Fibroblast of the conjunctiva (primary cell): Measurements from ENCODE around the gene AIFM3.
"Not testable (repeated sequence)": the region's sequence is repeated elsewhere in the genome, so short reads cannot be mapped to it uniquely, and the experiment has no call there.

ENCODE experiments used
- DNase-seq: peaks from one replicate; pipeline ENCODE4 v3.0.0-alpha.2; 2010; ENCODE audit warnings: low read depth

Gene AIFM3

DNA sequence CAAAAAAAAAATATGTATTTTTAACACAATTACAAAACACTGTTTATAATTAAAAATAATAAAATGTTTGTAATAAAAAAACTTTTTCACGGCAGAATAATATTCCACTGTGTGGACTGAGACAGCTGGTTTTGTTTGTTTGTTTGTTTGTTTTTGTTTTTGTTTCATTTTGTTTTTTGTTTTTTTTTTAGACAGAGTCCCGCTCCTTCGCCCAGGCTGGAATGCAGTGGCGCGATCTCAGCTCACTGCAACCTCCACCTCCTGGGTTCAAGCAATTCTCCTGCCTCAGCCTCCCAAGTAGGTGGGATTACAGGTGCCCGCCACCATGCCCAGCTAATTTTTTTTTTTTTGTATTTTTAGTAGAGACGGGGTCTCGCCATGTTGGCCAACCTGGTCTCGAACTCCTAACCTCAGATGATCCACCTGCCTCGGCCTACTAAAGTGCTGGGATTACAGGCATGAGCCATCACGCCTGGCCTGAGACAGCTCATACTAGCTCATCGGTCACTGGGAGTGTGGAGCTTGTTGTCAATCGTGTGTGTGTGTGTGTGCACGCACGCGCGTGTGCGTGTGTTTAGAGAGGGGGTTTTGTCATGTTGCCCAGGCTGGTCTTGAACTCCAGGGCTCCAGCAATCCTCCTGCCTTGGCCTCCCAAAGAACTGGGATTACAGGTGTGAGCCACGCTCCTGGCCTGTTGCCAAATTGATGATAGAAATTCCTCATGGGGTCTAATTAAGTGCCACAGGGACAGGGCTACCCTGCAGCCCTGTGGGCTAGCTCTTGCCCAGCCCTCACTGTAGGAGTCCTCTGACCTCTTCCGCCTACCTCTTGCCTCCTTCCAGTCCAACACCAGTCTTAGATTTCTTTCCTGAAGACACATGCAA is 7.2 kb upstream of the AIFM3 start:
- DNase-seq, result no peak

DNA sequence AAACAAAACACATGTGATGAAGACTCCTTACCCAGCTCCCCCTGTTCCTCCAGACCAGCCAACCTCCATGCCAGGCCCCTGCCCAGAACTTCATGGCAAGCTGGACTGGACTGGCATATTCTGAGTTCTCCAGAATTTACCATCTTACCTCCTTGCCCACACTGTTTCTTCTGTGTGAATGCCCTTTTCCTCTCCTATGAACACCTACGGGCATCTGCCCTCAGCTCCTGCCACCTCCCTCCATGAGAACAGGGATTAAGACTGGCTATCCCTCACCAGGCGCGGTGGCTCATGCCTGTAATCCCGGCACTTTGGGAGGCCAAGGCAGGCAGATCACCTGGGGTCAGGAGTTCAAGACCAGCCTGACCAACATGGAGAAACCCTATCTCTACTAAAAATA is 6.4 kb upstream of the AIFM3 start:
- no peak for DNase-seq

DNA sequence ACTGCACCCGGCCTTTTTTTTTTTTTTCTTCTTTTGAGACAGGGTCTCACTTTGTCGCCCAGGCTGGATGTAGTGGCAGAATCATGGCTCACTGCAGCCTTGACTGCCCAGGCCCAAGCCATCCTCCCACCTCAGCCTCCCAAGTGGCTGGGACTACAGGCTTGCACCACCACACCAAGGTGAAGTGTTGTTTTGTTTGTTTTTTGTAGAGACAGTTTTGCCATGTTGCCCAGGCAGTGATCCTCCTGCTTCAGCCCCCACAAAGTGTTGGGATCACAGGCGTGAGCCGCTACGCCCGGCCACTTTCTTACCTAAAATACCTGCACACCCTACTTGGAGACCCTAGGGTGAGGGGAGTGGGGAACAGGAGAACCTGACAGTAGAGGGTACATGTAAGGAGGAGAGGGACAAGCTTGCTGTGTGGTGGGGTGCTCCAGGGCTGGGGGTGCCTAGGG is 4.5 kb upstream of the AIFM3 start:
- no peak for DNase-seq

DNA sequence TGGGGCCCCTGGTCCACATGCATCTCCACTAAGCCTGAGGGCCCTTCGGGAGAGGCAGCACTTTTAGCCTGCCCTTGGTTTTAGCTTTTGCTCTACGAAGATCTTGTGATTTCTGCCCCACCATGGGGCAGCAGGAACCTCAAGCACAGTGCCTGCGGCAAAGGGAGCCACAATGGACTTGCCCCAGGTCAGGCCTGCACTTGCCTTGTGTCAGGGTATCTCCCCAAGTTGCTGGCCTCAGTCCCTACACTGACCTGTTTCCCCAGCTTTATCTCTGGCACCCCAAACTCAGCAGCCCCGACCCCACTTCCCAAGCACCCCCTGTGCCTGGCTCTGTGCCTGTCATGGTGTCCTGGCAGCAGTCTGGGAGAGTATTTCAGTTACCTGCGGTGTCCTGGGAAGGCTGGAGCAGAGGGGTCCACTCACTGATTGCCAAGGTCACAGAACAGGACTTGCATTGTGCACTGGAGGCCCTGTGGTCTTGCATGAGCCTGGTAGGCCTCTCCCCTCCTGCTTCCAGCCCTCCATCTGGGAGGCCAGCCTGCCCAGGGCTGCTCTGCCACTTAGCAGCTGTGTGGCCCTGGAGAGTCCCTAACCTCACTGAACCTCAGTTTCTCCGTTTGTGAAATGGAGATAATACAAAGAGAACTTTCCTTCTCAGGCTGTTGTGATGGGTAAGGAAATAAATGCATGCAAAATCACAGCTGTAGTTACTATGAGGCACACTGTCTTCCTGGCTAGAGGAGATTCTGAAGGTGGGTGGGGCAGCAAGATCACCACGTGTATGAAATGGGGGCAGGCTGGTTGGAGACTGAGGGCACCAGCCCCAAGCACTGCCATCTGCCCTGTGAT is 3.6 kb upstream of the AIFM3 start:
- DNase-seq, result no peak

GRCh38 chr22:20964090-20964798 is 2.8 kb upstream of the AIFM3 start:
- no peak for DNase-seq

GRCh38 chr22:20964799-20965103 is 2.3 kb upstream of the AIFM3 start:
- DNase-seq, result no peak

GRCh38 chr22:20965104-20965887 is 1.8 kb upstream of the AIFM3 start:
- DNase-seq, result no peak

GRCh38 chr22:20965888-20966855 is 883 bp upstream of the AIFM3 start:
- DNase-seq, result no peak

GRCh38 chr22:20967697-20968211 is 699 bp downstream of the AIFM3 start:
- DNase-seq, result no peak

GRCh38 chr22:20968281-20968977 is 1.4 kb downstream of the AIFM3 start:
- DNase-seq, result no peak

DNA sequence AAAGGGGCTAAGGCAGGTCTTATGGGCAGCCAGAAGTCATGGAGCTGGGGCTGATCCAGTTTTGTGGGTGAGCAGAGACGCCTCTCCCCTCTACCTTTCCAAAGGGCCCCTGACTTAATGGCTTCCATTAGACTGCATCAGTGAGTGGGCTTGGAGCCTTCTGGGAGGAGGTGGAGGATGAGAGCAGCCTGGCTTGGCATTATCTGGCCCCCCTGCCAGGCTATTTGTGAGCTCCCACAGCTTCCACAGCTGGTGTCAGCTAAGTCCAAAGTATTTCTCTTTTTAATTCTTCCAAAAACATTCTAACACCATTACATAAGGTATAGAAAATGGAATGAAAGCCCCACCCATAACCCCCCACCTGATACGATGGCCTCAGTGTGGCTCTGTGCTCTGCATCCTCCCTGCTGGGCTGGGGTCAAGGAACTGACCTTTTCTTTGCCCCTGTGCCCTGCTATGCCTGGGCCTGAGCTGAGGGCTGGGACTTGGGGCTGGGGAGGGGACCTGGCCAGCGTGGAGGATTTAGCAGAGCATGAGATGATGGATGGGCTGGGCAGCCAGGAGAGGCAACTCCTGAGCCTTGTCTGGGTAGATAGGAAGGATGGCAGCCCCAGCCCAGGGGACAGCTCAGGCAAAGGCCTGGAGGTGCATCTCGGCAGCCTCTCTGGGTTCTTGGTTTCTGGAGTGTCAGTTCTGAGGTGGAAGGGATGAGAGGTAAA is 4.0 kb downstream of the AIFM3 start:
- no peak for DNase-seq

DNA sequence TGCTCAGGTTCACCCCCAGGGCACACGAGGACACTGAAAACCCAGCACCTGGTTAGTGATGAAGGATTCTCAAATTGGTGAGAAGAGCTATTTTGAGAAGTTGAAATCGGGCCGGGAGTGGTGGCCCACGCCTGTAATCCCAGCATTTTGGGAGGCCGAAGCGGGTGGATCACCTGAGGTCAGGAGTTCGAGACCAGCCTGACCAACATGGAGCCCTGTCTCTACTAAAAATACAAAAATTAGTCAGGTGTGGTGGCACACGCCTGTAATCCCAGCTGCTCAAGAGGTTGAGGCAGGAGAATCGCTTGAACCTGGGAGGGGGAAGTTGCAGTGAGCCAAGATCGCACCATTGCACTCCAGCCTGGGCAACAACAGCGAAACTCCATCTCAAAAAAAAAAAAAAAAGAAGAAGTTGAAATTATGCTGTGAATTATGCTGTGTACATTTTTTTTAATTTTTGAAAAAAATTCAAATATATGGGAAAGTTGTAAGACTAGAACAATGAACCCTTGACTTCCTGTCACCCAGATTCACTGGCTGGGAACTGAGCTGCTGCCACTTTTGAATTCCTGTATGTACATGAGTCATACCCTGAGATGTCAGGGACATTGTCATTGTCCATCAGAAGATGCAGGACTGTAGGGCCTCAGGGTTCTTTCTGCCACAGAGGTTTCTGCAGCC is 5.1 kb downstream of the AIFM3 start:
- DNase-seq, result not testable (repeated sequence)

DNA sequence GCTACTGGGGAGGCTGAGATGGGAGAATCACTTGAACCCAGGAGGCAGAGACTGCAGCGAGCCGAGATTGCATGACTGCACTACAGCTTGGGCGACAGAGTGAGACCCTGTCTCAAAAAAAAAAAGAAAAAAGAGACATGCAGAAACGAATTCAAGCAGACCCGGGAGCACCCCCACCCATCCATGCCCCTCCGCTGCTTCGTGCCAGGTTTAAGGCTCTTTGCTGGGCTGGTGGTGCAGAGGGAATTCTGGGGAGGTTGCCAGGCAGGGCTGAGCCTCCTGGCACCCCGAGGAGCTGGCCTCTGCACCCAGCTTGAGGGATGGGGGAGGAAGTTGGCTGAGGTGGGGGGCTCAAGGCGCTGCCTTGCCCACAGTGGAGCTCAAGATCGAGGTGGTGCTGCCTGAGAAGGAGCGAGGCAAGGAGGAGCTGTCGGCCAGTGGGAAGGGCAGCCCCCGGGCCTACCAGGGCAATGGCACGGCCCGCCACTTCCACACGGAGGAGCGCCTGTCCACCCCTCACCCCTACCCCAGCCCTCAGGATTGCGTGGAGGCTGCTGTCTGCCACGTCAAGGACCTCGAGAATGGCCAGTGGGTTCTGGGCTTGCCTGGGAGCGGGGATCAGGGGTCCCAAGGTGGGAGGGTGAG is 6.0 kb downstream of the AIFM3 start:
- no peak for DNase-seq

DNA sequence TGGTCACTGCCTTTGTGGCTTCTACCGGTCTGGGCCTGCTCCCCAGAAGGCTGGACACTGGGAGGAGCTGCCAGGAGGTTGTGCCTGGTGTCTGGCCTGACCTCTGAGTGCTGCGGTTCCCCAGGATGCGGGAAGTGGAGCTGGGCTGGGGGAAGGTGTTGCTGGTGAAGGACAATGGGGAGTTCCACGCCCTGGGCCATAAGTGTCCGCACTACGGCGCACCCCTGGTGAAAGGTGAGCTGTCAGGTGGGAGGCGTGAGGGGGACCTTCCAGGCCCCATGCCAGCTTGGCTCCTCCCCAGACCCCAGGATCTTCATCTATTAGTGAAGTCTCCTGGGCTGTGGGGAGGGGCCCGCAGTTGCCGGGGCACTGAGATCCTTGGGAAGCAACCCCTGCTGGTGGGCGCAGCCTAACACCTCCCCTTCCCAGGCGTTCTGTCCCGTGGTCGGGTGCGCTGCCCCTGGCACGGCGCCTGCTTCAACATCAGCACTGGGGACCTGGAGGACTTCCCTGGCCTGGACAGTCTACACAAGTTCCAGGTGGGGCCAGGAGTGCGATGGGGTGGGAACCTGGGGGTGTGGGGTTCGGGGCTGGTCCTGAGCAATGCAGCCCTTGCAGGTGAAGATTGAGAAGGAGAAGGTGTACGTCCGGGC is 6.7 kb downstream of the AIFM3 start:
- no peak for DNase-seq

DNA sequence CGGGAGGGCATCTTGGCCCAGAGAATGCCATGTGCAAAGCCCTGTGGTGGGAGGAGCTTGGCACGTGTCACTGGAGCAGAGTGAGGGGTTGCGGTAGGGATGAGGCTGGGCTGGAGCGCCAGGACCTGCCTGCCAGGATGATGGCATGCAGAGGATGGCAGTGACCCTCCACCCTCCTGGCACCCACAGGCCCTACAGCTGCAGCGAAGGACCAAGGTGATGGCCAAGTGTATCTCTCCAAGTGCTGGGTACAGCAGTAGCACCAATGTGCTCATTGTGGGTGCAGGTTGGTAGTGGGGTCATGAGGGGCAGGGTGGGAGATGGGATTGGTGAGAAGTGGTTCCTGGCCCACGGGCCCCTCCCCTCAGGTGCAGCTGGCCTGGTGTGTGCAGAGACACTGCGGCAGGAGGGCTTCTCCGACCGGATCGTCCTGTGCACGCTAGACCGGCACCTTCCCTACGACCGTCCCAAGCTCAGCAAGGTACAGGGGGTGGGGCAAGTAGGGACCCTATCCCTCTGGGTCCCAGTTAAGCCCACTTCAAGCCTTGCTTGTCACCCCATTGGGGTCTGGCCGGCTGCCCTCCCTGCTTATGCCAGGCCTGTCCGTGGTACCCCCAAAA is 7.4 kb downstream of the AIFM3 start:
- DNase-seq, result no peak

- DNase-seq, result no peak
Measured at GRCh38 chr22:20975541-20976290, 8.7 kb downstream of the AIFM3 start.
